SK-N-SH (cell line): ENCODE measurements around the gene DDX46. TPM values are rescaled to one million over a fixed set of nuclear protein-coding genes. Genes with fewer than 3 reads are reported as not detected.

ENCODE experiments used
- polyA plus RNA-seq, 3 experiments: library from polyadenylated mRNA; depleted of rRNA; stranded (reverse); fragments of >200 nt; gene quantifications; 2 replicates each; pipeline ENCODE4 v1.2.3, GENCODE V29; 2012
- small RNA-seq, 7 experiments: library from RNA; depleted of rRNA; stranded (forward); fragments of <200 nt; gene quantifications; one replicate each; pipeline ENCODE3, GENCODE V24; 2012

Gene DDX46
- polyA plus RNA-seq, 1 of the 3 experiments (the other 2 are of a cell fraction), result 20.3 TPM

Small RNAs within 50 kb of the gene (small RNA-seq; reads per million reads assigned to genes)
- gene RNU6-757P, result 0 to 0.59 (median 0) reads per million in 7 experiments

Other genes with a start within 250 kb of the DDX46 start
- gene JADE2, start 233.1 kb upstream of the DDX46 start, polyA plus RNA-seq (2012; rRNA removed), result 25.7 and 26.5 TPM in 2 replicates
- 14.1 and 20.3 TPM in 2 replicates for gene SAR1B, start 126.0 kb upstream of the DDX46 start, polyA plus RNA-seq (2012; rRNA removed)
- gene SEC24A, start 110.0 kb upstream of the DDX46 start, polyA plus RNA-seq (2012; rRNA removed), result 7.4 and 9.9 TPM in 2 replicates
- 11.9 and 16.9 TPM in 2 replicates for gene CAMLG, start 20.2 kb upstream of the DDX46 start, polyA plus RNA-seq (2012; rRNA removed)
- gene C5orf24, start 87.2 kb downstream of the DDX46 start, polyA plus RNA-seq (2012; rRNA removed), result 21.8 and 34.3 TPM in 2 replicates
- 93.9 and 112 TPM in 2 replicates for gene TXNDC15, start 115.6 kb downstream of the DDX46 start, polyA plus RNA-seq (2012; rRNA removed)
- 5.1 and 6.2 TPM in 2 replicates for gene PCBD2, start 146.4 kb downstream of the DDX46 start, polyA plus RNA-seq (2012; rRNA removed)
- 0.26 and 0.37 TPM in 2 replicates for gene CATSPER3, start 209.1 kb downstream of the DDX46 start, polyA plus RNA-seq (2012; rRNA removed)